GM21423 (cell line): ENCODE results near the gene APOL6.

ENCODE experiments used
- ATAC-seq: cut with Tn5 transposase; IDR thresholded peaks from one replicate; pipeline ENCODE4 v1.9.1; 2021; ENCODE audit warnings: mild to moderate bottlenecking, moderate library complexity; ENCODE audit not compliant: unreplicated experiment

Gene APOL6

DNA sequence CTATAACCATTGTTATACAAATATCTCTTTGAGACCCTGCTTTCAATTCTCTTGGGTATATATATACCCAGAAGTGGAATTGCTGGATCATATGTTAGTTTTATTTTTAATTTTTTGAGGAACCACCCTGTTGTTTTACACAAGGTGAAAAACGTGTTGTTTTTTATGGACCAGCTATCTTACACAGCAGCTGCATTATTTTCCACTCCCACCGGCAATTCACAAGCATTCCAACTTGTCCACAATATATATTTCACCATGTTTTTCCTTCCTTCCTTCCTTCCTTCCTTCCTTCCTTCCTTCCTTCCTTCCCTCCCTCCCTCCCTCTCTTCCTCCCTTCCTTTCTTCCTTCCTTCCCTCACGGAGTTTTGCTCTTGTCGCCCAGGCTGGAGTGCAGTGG, 63.1 kb downstream of the APOL6 start:
- no peak for ATAC-seq

DNA sequence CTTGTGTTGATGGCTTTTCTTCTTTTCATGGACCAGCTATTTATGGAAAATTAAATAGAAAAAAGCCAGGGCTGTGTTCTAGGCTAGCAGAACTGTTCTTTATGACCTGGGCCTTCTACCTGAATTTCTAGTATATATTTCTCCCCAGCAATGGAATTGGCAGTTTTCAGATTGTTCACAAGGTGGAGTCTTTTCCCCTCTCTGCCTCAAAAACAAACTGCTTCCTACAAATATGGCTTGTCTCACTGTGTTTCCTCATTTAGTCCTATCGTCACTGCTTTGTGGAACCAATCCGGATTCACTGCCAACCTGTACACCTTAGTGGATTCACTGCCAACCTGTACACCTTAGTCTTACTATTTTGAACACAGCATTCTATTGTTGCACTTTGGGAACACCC, 64.4 kb downstream of the APOL6 start:
- no peak for ATAC-seq

DNA sequence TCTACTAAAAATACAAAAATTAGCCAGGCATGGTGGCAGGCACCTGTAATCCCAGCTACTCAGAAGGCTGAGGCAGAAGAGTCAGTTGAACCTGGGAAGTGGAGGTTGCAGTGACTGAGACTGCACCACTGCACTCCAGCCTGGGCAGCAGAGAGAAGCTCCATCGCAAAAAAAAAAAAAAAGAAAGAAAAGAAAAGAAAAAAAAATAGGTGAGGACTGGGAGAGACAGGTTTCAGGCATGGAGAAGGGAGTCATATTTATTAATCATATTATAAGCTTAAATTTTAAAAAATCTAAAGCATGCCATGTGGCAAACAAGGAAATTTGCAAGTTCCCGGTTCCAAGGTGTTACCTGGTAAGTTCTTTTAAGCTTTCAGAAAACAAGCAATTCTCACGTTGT, 69.3 kb downstream of the APOL6 start, which contains the start of gene APOL5:
Gene APOL5, plus strand, starts transcription at position 301 of the 400 bp plus-strand sequence. Its CDS starts 0 bp downstream, at position 301.
- ATAC-seq = no peak
